IPS DF 6.9 (cell line): ENCODE measurements around the gene CCDC169.
A peak's percentile ranks its signal among the peaks of the same experiment; 100 is the strongest.

ENCODE experiments used
- DNase-seq: peaks from one replicate; pipeline ENCODE4 v3.0.0-alpha.2; 2013; ENCODE audit warnings: low read depth, low spot score
- H3K27ac ChIP-seq: one replicate; pipeline ENCODE4 v1.5.1; 2013; ENCODE audit warnings: low read length, control low read depth
- H3K27me3 ChIP-seq: 2 replicates; pipeline ENCODE4 v1.6.1; 2013; ENCODE audit warnings: mild to moderate bottlenecking, low read length; ENCODE audit not compliant: control insufficient read depth, insufficient read depth
- H3K36me3 ChIP-seq: 2 replicates; pipeline ENCODE4 v1.6.1; 2013; ENCODE audit warnings: low read length; ENCODE audit not compliant: control insufficient read depth, insufficient read depth
- H3K4me1 ChIP-seq: 2 replicates; pipeline ENCODE4 v1.6.1; 2013; ENCODE audit warnings: low read length; ENCODE audit not compliant: control insufficient read depth, insufficient read depth
- H3K4me3 ChIP-seq: 2 replicates; pipeline ENCODE4 v1.5.1; 2013; ENCODE audit warnings: mild to moderate bottlenecking, low read length
- H3K9me3 ChIP-seq: 2 replicates; pipeline ENCODE4 v1.6.1; 2013; ENCODE audit warnings: low read length, inconsistent platforms; ENCODE audit not compliant: control insufficient read depth, insufficient read depth
- WGBS: extraction: QIAGEN DNeasy Blood & Tissue Kit; methylation state at CpG from one replicate; pipeline ENCODE4 v1.1.7; 2013; ENCODE audit warnings: mixed read lengths, missing lambda C conversion rate; ENCODE audit not compliant: insufficient read length, insufficient coverage; 5-methylcytosine and 5-hydroxymethylcytosine counted together

Gene CCDC169

GRCh38 chr13:36244990-36245389 lies 52.6 kb downstream of the CCDC169 start:
- WGBS, result no CpG with 5 or more reads among the region's 1 CpG

GRCh38 chr13:36244073-36244472 lies 53.5 kb downstream of the CCDC169 start:
- no peaks in the 10 kb centered on the region for H3K4me1 ChIP-seq
- H3K4me3 ChIP-seq, result no peak overlapping the region
- no peaks in the 10 kb centered on the region for H3K27me3 ChIP-seq
- DNase-seq, result no peak
- no peaks in the 10 kb centered on the region for H3K9me3 ChIP-seq
- WGBS, result no CpG with 5 or more reads among the region's 2 CpGs
- H3K36me3 ChIP-seq, result peaks cover 2% of the 10 kb centered on the region; the same call in 1 of the 2 replicates
- no peak overlapping the region for H3K27ac ChIP-seq

More at GRCh38 chr13:36244990-36245389, 52.6 kb downstream of the CCDC169 start:
- no peak for DNase-seq
- H3K4me1 ChIP-seq, result no peaks in the 10 kb centered on the region; the same call in 1 of the 2 replicates
- no peak overlapping the region for H3K4me3 ChIP-seq
- peaks cover 2% of the 10 kb centered on the region; the same call in 1 of the 2 replicates for H3K36me3 ChIP-seq
- no peaks in the 10 kb centered on the region for H3K9me3 ChIP-seq
- no peaks in the 10 kb centered on the region for H3K27me3 ChIP-seq
- H3K27ac ChIP-seq, result no peak overlapping the region

- H3K27me3 ChIP-seq, result no peaks in the 10 kb centered on the region
- no peaks in the 10 kb centered on the region for H3K9me3 ChIP-seq
- no peaks in the 10 kb centered on the region for H3K4me1 ChIP-seq
- no peak for DNase-seq
- H3K27ac ChIP-seq, result no peak overlapping the region
- no peak overlapping the region for H3K4me3 ChIP-seq
- H3K36me3 ChIP-seq, result peaks cover 2% of the 10 kb centered on the region; the same call in 1 of the 2 replicates
- WGBS, result no CpG with 5 or more reads among the region's 2 CpGs
Observed at GRCh38 chr13:36242761-36243160, 54.9 kb downstream of the CCDC169 start.

- no peak for DNase-seq
- Histone ChIP-seq H3K27ac (no peak overlapping the region), H3K36me3 (peaks cover 4% of the 10 kb centered on the region; the same call in 1 of the 2 replicates), H3K27me3 (no peaks in the 10 kb centered on the region), H3K4me1 (no peaks in the 10 kb centered on the region), H3K4me3 (no peak overlapping the region), H3K9me3 (no peaks in the 10 kb centered on the region)
- no CpG with 5 or more reads among the region's 3 CpGs for WGBS
Observed at GRCh38 chr13:36231236-36231635, 66.4 kb downstream of the CCDC169 start.

- Histone ChIP-seq H3K27me3 (no peaks in the 10 kb centered on the region), H3K9me3 (no peaks in the 10 kb centered on the region; the same call in 1 of the 2 replicates), H3K4me1 (no peaks in the 10 kb centered on the region), H3K27ac (no peak overlapping the region), H3K4me3 (no peak overlapping the region), H3K36me3 (peaks cover 5% of the 10 kb centered on the region; the same call in 1 of the 2 replicates)
- no peak for DNase-seq
- no CpG with 5 or more reads among the region's 1 CpG for WGBS
Observed at GRCh38 chr13:36224730-36225129, 72.9 kb downstream of the CCDC169 start.

- H3K4me3 ChIP-seq, result no peak overlapping the region
- DNase-seq, result no peak
- no peaks in the 10 kb centered on the region for H3K27me3 ChIP-seq
Observed at GRCh38 chr13:36219883-36220282, 77.7 kb downstream of the CCDC169 start.

GRCh38 chr13:36217456-36217855 lies 80.2 kb downstream of the CCDC169 start:
- no peaks in the 10 kb centered on the region for H3K4me1 ChIP-seq
- no peaks in the 10 kb centered on the region for H3K9me3 ChIP-seq
- H3K27ac ChIP-seq, result no peak overlapping the region
- H3K36me3 ChIP-seq, result no peaks in the 10 kb centered on the region; the same call in 1 of the 2 replicates
- H3K27me3 ChIP-seq, result no peaks in the 10 kb centered on the region
- DNase-seq, result no peak
- WGBS, result no CpG with 5 or more reads among the region's 3 CpGs
- H3K4me3 ChIP-seq, result no peak overlapping the region

More at GRCh38 chr13:36219883-36220282, 77.7 kb downstream of the CCDC169 start:
- Histone ChIP-seq H3K9me3 (no peaks in the 10 kb centered on the region; the same call in 1 of the 2 replicates), H3K4me1 (no peaks in the 10 kb centered on the region), H3K36me3 (no peaks in the 10 kb centered on the region; the same call in 1 of the 2 replicates), H3K27ac (no peak overlapping the region)

GRCh38 chr13:36214163-36214921 lies 83.3 kb downstream of the CCDC169 start, which contains the start of gene SOHLH2:
Gene SOHLH2, minus strand, starts transcription at chr13:36214556. Its CDS starts 30 bp downstream, at chr13:36214526.
- Histone ChIP-seq H3K9me3 (no peaks in the 10 kb centered on the region), H3K36me3 (no peaks in the 10 kb centered on the region; the same call in 1 of the 2 replicates), H3K27ac (no peak within 1 kb of the TSS), H3K27me3 (no peaks in the 10 kb centered on the region), H3K4me1 (no peaks in the 10 kb centered on the region), H3K4me3 (peak within 1 kb of the TSS; percentile 10; the same call in 1 of the 2 replicates)
- no CpG with 5 or more reads among the region's 53 CpGs for WGBS
- DNase-seq, result no peak

- Histone ChIP-seq H3K4me1 (no peaks in the 10 kb centered on the region), H3K4me3 (no peak overlapping the region), H3K9me3 (no peaks in the 10 kb centered on the region), H3K36me3 (no peaks in the 10 kb centered on the region), H3K27me3 (no peaks in the 10 kb centered on the region), H3K27ac (no peak overlapping the region)
- no CpG with 5 or more reads among the region's 3 CpGs for WGBS
- no peak for DNase-seq
Observed at GRCh38 chr13:36212789-36213188, 84.8 kb downstream of the CCDC169 start.

- no peak for DNase-seq
- Histone ChIP-seq H3K36me3 (no peaks in the 10 kb centered on the region), H3K4me3 (no peak overlapping the region), H3K9me3 (no peaks in the 10 kb centered on the region), H3K27ac (no peak overlapping the region), H3K27me3 (no peaks in the 10 kb centered on the region), H3K4me1 (no peaks in the 10 kb centered on the region)
- no CpG with 5 or more reads among the region's 4 CpGs for WGBS
Observed at GRCh38 chr13:36211567-36211966, 86.0 kb downstream of the CCDC169 start.
